Measurements from ENCODE around the gene RTBDN.
A peak's percentile ranks its signal among the peaks of the same experiment; 100 is the strongest.

The RTBDN gene

GRCh38 chr19:12797141-12797587 lies 37.2 kb downstream of the RTBDN start:
- Histone ChIP-seq H3K79me2 (ENCODE audit: control insufficient read depth, insufficient read depth, low read length, unreplicated experiment) (peaks cover 25% of the 10 kb centered on the region), H3K4me1 (ENCODE audit: control insufficient read depth, insufficient read depth, low read length, unreplicated experiment) (peaks cover 5% of the 10 kb centered on the region), H2AFZ (ENCODE audit: low read length, unreplicated experiment) (no peak overlapping the region), H3K4me3 (ENCODE audit: low read depth, low read length) (no peak overlapping the region), H3K27me3 (ENCODE audit: insufficient read depth, low read length) (no peaks in the 10 kb centered on the region), H3K27ac (ENCODE audit: low read depth, low read length) (no peak overlapping the region), H3K36me3 (ENCODE audit: insufficient read depth, low read length) (no peaks in the 10 kb centered on the region)

- H3K4me1 ChIP-seq (ENCODE audit: control insufficient read depth, insufficient read depth, low read length, unreplicated experiment): peaks cover 5% of the 10 kb centered on the region
- H3K36me3 ChIP-seq (ENCODE audit: insufficient read depth, low read length): no peaks in the 10 kb centered on the region
- no peak overlapping the region for H3K4me3 ChIP-seq (ENCODE audit: low read depth, low read length)
- no peaks in the 10 kb centered on the region for H3K27me3 ChIP-seq (ENCODE audit: insufficient read depth, low read length)
- H3K79me2 ChIP-seq (ENCODE audit: control insufficient read depth, insufficient read depth, low read length, unreplicated experiment): peaks cover 30% of the 10 kb centered on the region
- no peak overlapping the region for H2AFZ ChIP-seq (ENCODE audit: low read length, unreplicated experiment)
- H3K27ac ChIP-seq (ENCODE audit: low read depth, low read length): no peak overlapping the region
Measured at GRCh38 chr19:12796146-12797071, 38.0 kb downstream of the RTBDN start.

DNA sequence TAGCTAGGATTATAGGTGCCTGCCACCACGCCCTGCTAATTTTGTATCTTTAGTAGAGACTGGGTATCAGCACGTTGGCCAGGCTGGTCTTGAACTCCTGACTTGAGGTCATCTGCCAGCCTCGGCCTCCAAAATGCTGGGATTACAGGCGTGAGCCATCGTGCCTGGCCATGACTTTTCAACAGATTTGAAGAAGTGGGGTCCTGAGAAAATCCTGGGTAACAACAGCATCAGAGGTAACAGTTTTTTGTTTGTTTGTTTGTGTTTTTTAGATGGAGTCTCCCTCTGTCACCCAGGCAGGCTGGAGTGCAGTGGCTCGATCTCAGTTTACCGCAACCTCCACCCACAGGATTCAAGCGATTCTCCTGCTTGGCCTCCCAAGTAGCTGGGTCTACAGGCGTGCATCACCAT lies 39.4 kb downstream of the RTBDN start:
- Histone ChIP-seq H3K27ac (ENCODE audit: low read depth, low read length) (no peak overlapping the region), H3K4me3 (ENCODE audit: low read depth, low read length) (no peak overlapping the region), H2AFZ (ENCODE audit: low read length, unreplicated experiment) (no peak overlapping the region), H3K27me3 (ENCODE audit: insufficient read depth, low read length) (no peaks in the 10 kb centered on the region), H3K36me3 (ENCODE audit: insufficient read depth, low read length) (no peaks in the 10 kb centered on the region), H3K79me2 (ENCODE audit: control insufficient read depth, insufficient read depth, low read length, unreplicated experiment) (peaks cover 20% of the 10 kb centered on the region), H3K4me1 (ENCODE audit: control insufficient read depth, insufficient read depth, low read length, unreplicated experiment) (peaks cover 8% of the 10 kb centered on the region)

DNA sequence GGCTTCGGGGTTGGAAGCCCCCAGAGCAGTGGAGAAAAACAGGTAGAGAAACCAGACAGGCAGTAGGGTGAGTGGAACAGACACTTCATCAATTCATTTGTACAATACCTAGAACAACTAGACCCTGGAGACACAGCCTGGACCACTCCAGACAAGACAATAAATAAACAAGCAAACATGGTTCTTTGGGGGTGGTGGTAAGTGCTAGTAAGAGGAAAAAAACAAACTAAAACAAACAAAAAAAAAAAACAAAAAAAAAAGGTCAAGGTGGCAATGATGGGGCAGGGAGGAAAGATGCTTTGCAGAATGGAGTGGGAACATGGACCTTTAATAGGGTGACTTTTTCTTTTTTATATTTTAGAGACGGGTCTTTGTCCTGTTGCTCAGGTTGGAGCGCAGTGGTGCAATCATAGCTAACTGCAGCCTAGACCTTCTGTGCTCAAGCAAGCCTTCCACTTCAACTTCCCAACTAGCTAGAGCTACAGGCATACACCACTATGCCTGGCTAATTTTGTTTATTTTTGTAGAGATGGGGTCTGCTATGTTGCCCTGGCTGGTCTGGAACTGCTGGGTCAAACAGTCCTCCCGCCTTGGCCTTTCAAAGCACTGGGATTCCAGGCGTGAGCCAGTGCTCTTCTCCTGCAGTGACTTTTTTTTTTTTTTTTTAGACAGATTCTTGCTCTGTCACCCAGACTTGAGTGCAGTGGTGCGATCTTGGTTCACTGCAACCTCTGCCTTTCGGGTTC lies 40.0 kb downstream of the RTBDN start:
- H3K4me3 ChIP-seq (ENCODE audit: low read depth, low read length): peak overlapping the region; percentile 93
- H3K36me3 ChIP-seq (ENCODE audit: insufficient read depth, low read length): no peaks in the 10 kb centered on the region
- peaks cover 20% of the 10 kb centered on the region for H3K79me2 ChIP-seq (ENCODE audit: control insufficient read depth, insufficient read depth, low read length, unreplicated experiment)
- H3K27ac ChIP-seq (ENCODE audit: low read depth, low read length): peak overlapping the region; percentile 100
- H3K27me3 ChIP-seq (ENCODE audit: insufficient read depth, low read length): no peaks in the 10 kb centered on the region
- peaks cover 9% of the 10 kb centered on the region for H3K4me1 ChIP-seq (ENCODE audit: control insufficient read depth, insufficient read depth, low read length, unreplicated experiment)
- no peak overlapping the region for H2AFZ ChIP-seq (ENCODE audit: low read length, unreplicated experiment)

DNA sequence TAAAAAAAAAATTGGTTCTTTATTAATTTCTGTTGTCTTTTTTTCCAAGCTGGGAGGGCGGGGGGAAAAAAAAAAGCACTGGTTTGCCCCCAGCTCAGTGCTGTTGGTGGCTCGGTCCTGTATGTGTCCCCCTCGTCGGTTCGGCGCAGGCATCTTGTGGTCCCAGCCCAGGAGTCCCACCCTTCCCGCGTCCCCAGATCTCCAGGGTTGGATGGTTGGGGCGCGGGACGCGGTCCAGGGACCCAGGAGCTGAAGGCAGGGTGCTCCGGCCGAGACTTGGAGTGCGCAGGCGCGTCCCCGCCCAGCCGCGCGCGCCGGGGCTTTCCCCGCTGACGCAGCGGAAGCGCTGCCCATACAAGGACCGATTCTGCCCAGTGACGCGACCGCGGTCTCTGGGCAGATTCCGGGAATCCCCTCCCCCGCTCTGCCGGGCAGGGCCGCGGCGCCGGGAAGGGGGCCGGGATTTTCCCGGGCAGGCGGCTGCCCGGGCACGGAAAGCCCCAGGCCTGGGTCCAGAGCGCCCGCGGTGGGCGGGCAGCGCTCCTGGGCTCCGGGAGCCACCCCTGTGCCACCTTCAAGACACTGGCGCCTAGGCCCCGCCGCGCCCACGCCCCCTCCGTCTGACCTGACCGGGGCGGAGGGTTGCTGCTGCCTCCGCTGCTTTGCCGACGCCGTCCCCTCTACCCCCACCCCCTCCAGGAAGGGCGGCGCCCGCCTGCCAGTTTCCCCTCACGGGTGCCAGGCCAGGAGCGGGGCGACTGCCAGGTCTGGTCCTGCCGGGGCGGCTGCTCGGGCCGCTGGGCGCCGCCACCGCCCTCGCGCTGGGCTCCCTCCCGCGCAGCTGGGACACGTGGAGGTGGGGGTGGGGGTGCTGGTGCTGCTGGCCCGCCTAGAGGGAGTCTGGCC lies 40.8 kb downstream of the RTBDN start:
- no peaks in the 10 kb centered on the region for H3K36me3 ChIP-seq (ENCODE audit: insufficient read depth, low read length)
- H3K27ac ChIP-seq (ENCODE audit: low read depth, low read length): peak overlapping the region; percentile 100
- no peak overlapping the region for H2AFZ ChIP-seq (ENCODE audit: low read length, unreplicated experiment)
- H3K79me2 ChIP-seq (ENCODE audit: control insufficient read depth, insufficient read depth, low read length, unreplicated experiment): peaks cover 20% of the 10 kb centered on the region
- peak overlapping the region; percentile 93 for H3K4me3 ChIP-seq (ENCODE audit: low read depth, low read length)
- H3K27me3 ChIP-seq (ENCODE audit: insufficient read depth, low read length): no peaks in the 10 kb centered on the region
- H3K4me1 ChIP-seq (ENCODE audit: control insufficient read depth, insufficient read depth, low read length, unreplicated experiment): peaks cover 17% of the 10 kb centered on the region

- H3K79me2 ChIP-seq (ENCODE audit: control insufficient read depth, insufficient read depth, low read length, unreplicated experiment): peaks cover 20% of the 10 kb centered on the region
- H3K4me3 ChIP-seq (ENCODE audit: low read depth, low read length): peak overlapping the region; percentile 93
- no peak overlapping the region for H2AFZ ChIP-seq (ENCODE audit: low read length, unreplicated experiment)
- no peaks in the 10 kb centered on the region for H3K27me3 ChIP-seq (ENCODE audit: insufficient read depth, low read length)
- peaks cover 24% of the 10 kb centered on the region for H3K4me1 ChIP-seq (ENCODE audit: control insufficient read depth, insufficient read depth, low read length, unreplicated experiment)
- peak overlapping the region; percentile 100 for H3K27ac ChIP-seq (ENCODE audit: low read depth, low read length)
- no peaks in the 10 kb centered on the region for H3K36me3 ChIP-seq (ENCODE audit: insufficient read depth, low read length)
Measured at GRCh38 chr19:12792853-12793289, 41.5 kb downstream of the RTBDN start.

GRCh38 chr19:12792051-12792852 lies 42.1 kb downstream of the RTBDN start:
- Histone ChIP-seq H3K4me1 (ENCODE audit: control insufficient read depth, insufficient read depth, low read length, unreplicated experiment) (peaks cover 24% of the 10 kb centered on the region), H3K27ac (ENCODE audit: low read depth, low read length) (peak overlapping the region; percentile 100), H3K4me3 (ENCODE audit: low read depth, low read length) (peak overlapping the region; percentile 93), H3K36me3 (ENCODE audit: insufficient read depth, low read length) (no peaks in the 10 kb centered on the region), H3K79me2 (ENCODE audit: control insufficient read depth, insufficient read depth, low read length, unreplicated experiment) (peaks cover 20% of the 10 kb centered on the region), H3K27me3 (ENCODE audit: insufficient read depth, low read length) (no peaks in the 10 kb centered on the region), H2AFZ (ENCODE audit: low read length, unreplicated experiment) (no peak overlapping the region)

GRCh38 chr19:12791345-12792050 lies 42.9 kb downstream of the RTBDN start, which contains the start of gene JUNB:
TSS of gene JUNB (plus strand) at chr19:12791486. CDS start at chr19:12791772, 286 bp downstream.
- Histone ChIP-seq H3K4me3 (ENCODE audit: low read depth, low read length) (peak within 1 kb of the TSS; percentile 93), H3K27me3 (ENCODE audit: insufficient read depth, low read length) (no peaks in the 10 kb centered on the region), H3K36me3 (ENCODE audit: insufficient read depth, low read length) (no peaks in the 10 kb centered on the region), H3K4me1 (ENCODE audit: control insufficient read depth, insufficient read depth, low read length, unreplicated experiment) (peaks cover 26% of the 10 kb centered on the region), H3K27ac (ENCODE audit: low read depth, low read length) (peak within 1 kb of the TSS; percentile 100), H2AFZ (ENCODE audit: low read length, unreplicated experiment) (no peak within 1 kb of the TSS), H3K79me2 (ENCODE audit: control insufficient read depth, insufficient read depth, low read length, unreplicated experiment) (peaks cover 20% of the 10 kb centered on the region)

- H3K27me3 ChIP-seq (ENCODE audit: insufficient read depth, low read length): no peaks in the 10 kb centered on the region
- peaks cover 20% of the 10 kb centered on the region for H3K79me2 ChIP-seq (ENCODE audit: control insufficient read depth, insufficient read depth, low read length, unreplicated experiment)
- H3K4me3 ChIP-seq (ENCODE audit: low read depth, low read length): peak overlapping the region; percentile 93
- peaks cover 33% of the 10 kb centered on the region for H3K4me1 ChIP-seq (ENCODE audit: control insufficient read depth, insufficient read depth, low read length, unreplicated experiment)
- no peaks in the 10 kb centered on the region for H3K36me3 ChIP-seq (ENCODE audit: insufficient read depth, low read length)
- peak overlapping the region; percentile 100 for H3K27ac ChIP-seq (ENCODE audit: low read depth, low read length)
- H2AFZ ChIP-seq (ENCODE audit: low read length, unreplicated experiment): no peak overlapping the region
Measured at GRCh38 chr19:12790628-12791344, 43.6 kb downstream of the RTBDN start.
